ENCODE results near the gene WHRN.

WHRN gene

GRCh38 chr9:114470121-114470520 is 35.2 kb downstream of the WHRN start:
- DNase-seq = no peak

GRCh38 chr9:114469091-114469853 is 36.0 kb downstream of the WHRN start:
- no peak for DNase-seq

DNA sequence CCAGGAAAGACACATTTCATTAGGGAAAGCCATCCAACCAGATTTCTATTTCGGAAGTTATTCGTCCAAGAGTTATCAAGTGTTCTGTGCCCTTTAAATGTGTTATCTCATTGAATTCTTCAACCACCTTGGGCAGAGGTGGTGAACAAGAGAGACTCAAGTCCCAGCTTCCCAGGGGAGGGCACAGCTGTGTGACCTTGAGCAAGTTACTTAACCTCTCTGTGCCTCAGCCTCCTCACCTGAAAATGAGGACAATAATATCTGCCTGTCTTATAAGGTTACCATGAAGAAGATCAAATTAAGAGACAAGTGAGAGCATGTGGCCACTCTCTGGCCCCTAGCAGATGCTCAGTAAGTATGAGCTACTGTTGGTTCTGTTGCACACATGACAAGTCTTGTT is 37.4 kb downstream of the WHRN start:
- DNase-seq = no peak

- no peak for DNase-seq
Observed at GRCh38 chr9:114467226-114467750, 38.0 kb downstream of the WHRN start.

DNA sequence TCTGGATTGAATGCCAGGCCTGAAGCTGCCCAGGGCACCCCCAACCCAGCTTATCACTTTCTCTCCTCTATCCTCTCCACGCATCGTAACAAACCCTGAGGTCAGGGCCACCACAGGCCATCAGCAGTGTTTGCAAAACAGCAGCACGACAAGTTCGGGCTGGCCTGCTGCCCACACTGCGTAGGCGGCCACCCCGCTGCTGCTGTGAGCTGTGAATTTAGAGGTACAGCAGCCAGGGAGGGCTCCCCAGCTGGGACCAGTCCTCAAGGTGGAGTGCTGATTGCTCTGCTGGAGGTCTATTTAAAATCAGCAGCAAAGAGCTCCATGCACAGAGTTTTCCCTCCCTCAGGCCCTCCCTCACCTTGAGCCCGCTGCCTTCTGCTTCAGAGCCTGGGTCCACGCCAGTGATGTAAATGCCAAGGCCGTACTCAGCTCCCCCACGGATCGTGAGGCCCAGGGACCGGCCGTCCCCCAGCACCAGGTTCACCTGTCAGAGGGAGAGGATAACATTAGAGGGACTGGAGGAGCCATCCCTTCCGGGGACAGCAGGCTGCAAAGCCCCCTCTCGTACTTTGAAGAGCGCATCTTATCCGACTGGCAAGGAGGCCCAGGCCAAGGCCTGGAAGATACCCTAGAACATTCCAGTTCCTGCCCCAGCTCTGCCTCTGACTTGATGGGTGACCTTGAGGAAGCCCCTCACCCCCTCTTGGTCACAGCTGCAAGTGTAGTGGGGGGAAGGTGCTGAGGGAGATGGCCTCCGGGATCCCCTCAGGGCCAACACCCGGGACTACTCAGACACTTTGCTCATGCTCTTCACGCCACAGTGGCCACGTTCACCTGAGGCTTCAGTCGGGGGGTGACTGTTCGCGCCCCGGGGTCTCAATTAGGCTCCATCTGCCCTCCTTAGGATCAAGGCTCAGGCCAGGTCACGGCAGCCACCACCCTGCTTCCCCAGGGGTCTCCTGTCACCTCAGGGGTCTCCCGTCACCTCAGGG is 39.1 kb downstream of the WHRN start:
- DNase-seq = no peak

DNA sequence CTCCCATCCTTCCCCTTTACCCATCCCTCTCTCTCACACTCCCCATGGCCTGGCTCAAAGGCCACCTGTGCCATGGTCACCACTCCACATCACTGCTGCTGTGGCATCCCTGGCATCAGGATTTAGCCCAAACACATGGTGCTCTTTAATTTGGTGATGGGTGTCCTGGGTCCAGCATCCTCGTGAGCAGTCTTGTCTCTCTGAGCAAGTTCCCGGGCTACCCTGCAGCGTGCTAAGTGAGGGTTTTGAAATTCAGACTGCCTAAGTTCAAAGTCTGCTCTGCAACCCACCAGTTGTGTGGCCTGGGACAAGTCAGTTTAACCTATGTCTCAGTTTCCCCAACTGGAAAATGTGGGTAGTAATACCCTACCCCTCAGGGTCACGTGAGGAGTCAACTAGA is 39.9 kb downstream of the WHRN start:
- DNase-seq = no peak

DNA sequence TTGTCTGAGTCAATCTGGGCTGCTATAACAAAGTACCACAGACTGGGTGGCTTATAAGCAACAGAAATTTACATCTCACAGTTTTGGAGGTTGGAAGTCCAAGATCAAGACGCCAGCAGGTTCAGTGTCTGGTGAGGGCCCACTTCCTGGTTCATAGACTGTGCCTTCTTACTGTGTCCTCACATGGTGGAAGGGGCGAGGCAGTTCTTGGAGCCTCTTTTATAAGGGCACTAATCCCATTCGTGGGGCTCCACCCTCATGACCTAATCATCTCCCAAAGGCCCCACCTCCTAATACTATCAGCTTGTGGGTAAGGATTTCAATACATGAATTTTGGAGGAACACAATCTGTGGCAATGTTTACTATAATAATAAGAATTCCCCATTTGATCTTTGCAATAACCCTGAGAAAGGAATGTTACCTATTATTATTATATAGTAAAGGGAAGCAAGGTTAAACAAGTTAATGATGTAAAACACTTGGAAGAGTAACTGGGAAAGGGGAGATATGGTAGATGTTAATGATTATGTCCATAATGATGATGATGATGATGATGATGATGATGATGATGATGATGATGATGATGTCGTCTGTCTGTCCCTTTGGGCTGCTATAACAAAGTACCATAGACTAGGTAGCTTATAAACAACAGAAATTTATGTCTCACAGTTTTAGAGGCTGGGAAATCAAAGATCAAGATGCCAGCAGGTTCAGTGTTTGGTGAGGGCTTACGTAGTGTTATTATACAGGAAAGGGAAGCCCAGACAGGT is 40.8 kb downstream of the WHRN start:
- DNase-seq = no peak

- no peak for DNase-seq
Observed at GRCh38 chr9:114462791-114463190, 42.5 kb downstream of the WHRN start.

DNA sequence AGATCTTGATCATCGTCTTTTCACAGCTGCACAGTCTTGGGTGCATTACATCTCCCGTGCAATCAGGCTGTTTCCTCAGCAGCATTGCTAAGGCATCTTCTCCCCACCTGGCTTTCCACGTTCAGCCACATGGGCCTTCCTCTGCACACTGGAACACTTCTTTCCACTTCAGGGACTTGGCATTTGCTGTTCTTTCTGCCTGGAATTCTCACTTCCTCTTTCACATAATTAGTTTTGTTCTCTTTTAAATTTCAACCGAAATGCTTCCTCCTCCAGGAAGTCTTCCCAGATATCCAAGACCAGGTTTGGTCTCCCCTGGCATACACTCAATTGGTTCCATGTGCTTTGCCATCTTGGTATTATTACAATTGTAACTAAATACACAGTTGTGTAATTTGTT is 43.8 kb downstream of the WHRN start:
- DNase-seq = no peak

DNA sequence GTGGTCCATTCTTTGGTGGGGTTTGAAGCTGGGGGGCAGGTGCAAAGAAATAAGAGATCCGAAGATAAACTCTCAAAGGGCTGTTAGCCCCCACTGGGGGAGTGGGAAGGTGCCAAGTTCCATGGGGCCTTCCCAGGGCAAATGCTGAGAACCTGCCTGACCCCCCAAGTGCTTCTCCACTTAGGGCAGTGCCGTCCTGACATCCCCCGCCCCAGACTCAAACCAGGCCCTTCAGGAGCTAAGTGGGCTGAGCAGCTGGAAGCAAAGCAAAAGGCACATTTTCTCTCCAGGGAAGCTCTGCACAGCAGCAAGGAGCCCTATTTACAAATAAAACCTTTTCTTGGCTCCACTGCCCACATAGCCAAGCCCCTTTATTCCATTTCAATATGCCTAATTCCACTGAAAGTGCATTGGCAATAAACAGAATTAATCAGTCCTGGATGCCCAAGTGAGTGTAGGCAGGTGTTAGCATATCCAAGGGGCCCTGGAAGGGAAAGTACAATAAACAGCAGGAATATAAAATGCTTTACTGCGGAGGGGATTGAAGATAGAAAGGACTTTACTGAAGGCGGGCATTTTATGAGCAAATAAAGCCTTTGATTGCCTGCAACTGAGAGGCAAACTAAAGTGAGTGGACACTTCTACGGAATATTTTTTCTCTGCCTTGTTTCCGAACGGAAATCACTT is 44.6 kb downstream of the WHRN start:
- DNase-seq = no peak

DNA sequence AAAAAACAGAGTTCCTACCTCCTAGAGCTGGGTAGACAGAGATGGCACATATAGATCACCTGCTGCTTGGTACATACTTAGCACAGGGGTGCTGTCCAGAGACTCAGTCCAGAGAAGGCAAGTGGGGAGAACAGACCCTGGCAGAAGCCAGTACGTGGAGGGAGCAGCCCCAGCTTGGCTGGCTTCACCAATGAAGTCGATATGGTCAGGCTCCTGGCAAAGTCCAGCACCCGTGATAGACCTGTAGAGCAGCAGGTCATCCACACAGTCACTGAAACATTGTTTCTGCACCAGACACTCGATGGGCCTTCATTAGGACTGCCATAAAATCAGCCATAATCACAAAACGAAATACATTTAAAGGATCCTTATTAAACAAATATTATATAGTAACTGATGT is 45.8 kb downstream of the WHRN start:
- no peak for DNase-seq

GRCh38 chr9:114456929-114457328 is 48.3 kb downstream of the WHRN start:
- DNase-seq = no peak

DNA sequence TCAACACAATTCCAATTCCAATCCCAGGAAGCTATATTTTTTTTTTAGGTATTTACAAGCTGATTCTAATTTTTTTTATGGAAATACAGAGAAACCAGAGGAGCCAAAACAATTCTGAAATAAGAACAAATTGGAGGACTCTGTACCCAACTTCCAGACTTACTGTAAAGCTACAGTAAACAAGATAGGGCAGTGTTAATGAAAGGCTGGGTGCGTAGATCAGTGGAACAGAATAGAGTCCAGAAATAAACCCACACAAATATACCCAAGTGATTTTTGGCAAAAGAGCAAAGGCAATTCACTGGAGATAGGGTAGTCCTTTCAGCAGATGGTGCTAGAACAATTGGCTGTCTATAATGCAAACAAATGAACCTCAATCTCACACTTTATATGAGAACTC is 50.6 kb downstream of the WHRN start:
- no peak for DNase-seq

- DNase-seq = peak; percentile 40
Observed at GRCh38 chr9:114452219-114453165, 52.8 kb downstream of the WHRN start.

DNA sequence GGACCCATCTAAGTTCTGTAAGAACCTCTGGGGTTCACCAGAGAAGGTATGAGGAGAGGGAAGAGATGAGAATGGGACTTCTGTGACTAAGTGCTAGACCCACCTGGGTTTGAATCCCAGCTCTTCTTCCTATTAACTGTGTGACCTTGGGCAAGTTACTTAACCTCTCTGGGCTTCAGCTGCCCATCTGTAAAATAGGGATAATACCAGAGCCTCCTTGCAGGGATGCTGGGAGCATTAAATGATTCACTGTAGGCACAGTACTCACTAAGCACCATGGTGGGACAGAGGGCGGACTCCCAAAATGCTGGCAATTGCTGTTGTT is 53.6 kb downstream of the WHRN start:
- no peak for DNase-seq

GRCh38 chr9:114450833-114451706 is 54.2 kb downstream of the WHRN start:
- no peak for DNase-seq

DNA sequence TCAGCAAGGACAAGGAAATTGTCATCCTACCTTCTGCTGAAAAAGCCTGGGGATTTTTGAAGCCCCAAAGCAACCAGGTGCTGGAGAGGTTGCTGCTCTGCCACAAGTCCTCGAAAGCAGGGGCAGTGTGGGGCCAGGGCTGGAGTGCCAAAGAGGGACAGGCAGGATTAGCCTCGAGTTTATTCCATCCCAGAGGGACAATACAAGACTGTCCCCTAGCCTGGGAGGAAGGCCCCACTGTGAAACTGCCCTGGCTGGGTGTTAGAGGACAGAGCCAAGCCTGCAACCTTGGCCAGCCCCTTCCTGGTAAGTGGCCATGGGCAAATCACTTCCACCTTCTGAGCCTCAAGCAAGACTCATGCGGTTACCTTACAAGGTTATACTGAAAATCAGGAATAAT is 55.1 kb downstream of the WHRN start:
- no peak for DNase-seq

GRCh38 chr9:114449236-114449635 is 56.0 kb downstream of the WHRN start:
- no peak for DNase-seq

DNA sequence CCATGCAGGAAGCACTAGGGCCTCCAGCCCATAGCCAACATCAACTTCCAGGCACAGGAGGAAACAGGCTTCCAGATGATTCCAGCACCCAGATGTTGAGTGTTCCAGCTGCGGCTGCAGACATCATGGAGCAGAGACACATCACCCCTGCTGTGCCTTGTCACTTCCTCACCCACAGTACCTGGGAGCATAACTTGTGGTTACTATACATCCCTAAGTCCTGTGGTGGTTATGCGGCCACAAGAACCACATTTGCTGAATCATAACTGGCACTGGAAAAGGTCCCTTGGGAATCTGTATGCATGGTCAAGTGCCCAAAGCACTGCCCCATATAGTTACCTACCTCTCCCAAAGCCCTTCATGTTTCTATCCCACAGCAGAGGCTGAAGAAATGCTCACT is 56.6 kb downstream of the WHRN start:
- DNase-seq = no peak

All from activated CD4-positive, alpha-beta T cell treated with anti-CD3 and anti-CD28 coated beads for 48 hours (primary cell).